Uterus (tissue), 2 donors: Measurements from ENCODE around the gene HTR3C.
"Not testable (repeated sequence)": the region's sequence is repeated elsewhere in the genome, so short reads cannot be mapped to it uniquely, and the experiment has no call there.

Experiments
- POLR2A ChIP-seq, 2 donors: fragments of 450-650 bp; IDR thresholded peaks; one replicate each; pipeline ENCODE4 v1.6.1; 2016; ENCODE audit warnings: antibody characterized with exemption in 2 of 2, mild to moderate bottlenecking in 1 of 2, moderate library complexity in 1 of 2
- TF ChIP-seq, protein P1 (sequence below), 4 experiments: fragments of 200-600 bp in 2 of 4; fragments of 450-650 bp in 2 of 4; sonication (generic) in 2 of 4; IDR thresholded peaks; one replicate each; pipeline ENCODE4 v1.5.1; 2016 to 2019; ENCODE audit warnings: antibody characterized with exemption in 4 of 4, mild to moderate bottlenecking in 2 of 4, moderate library complexity in 1 of 4

DNA sequence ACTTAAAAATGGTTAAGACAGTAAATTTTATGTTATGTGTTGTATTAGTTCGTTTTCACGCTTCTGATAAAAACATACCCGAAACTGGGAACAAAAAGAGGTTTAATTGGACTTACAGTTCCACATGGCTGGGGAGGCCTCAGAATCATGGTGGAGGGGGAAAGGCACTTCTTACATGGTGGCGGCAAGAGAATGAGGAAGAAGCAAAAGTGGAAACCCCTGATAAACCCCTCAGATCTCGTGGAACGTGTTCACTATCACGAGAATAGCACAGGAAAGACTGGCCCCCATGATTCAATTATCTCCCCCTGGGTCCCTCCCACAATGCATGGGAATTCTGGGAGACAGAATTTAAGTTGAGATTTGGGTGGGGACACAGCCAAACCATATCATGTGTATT, 18.3 kb downstream of the HTR3C start:
- TF ChIP-seq POLR2A (IDR thresholded peaks at IDR 0.05) = not testable (repeated sequence)
- TF ChIP-seq, protein P1, sequence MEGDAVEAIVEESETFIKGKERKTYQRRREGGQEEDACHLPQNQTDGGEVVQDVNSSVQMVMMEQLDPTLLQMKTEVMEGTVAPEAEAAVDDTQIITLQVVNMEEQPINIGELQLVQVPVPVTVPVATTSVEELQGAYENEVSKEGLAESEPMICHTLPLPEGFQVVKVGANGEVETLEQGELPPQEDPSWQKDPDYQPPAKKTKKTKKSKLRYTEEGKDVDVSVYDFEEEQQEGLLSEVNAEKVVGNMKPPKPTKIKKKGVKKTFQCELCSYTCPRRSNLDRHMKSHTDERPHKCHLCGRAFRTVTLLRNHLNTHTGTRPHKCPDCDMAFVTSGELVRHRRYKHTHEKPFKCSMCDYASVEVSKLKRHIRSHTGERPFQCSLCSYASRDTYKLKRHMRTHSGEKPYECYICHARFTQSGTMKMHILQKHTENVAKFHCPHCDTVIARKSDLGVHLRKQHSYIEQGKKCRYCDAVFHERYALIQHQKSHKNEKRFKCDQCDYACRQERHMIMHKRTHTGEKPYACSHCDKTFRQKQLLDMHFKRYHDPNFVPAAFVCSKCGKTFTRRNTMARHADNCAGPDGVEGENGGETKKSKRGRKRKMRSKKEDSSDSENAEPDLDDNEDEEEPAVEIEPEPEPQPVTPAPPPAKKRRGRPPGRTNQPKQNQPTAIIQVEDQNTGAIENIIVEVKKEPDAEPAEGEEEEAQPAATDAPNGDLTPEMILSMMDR (IDR thresholded peaks at IDR 0.05) = not testable (repeated sequence)
